Activated CD4-positive, CD25-positive, alpha-beta regulatory T cell (primary cell): Measurements from ENCODE around the gene DPP4.

Experiments
- DNase-seq, 4 experiments: peaks; one replicate each; lab custom pipeline; 2025; lab: John Stamatoyannopoulos, UW

DPP4 gene

GRCh38 chr2:162073888-162074631, at the start of gene DPP4:
Gene DPP4 (minus strand): TSS chr2:162074215. CDS start chr2:162073981, 234 bp downstream.
- DNase-seq, result peak in 3 of 4 experiments; percentile 18 to 43 (median 26)

GRCh38 chr2:162118166-162119031, 44.4 kb upstream of the DPP4 start:
- no peak for DNase-seq

- no peak for DNase-seq
Measured at GRCh38 chr2:162116352-162116751, 42.3 kb upstream of the DPP4 start.

GRCh38 chr2:162115076-162115475, 41.1 kb upstream of the DPP4 start:
- DNase-seq, result no peak

GRCh38 chr2:162114271-162114670, 40.3 kb upstream of the DPP4 start:
- DNase-seq, result no peak

- DNase-seq, result no peak
Measured at GRCh38 chr2:162113776-162114168, 39.8 kb upstream of the DPP4 start.

- DNase-seq, result no peak
Measured at GRCh38 chr2:162113088-162113775, 39.2 kb upstream of the DPP4 start.

GRCh38 chr2:162111958-162112850, 38.2 kb upstream of the DPP4 start:
- no peak for DNase-seq

GRCh38 chr2:162107361-162107901, 33.4 kb upstream of the DPP4 start:
- no peak for DNase-seq

GRCh38 chr2:162106746-162107145, 32.7 kb upstream of the DPP4 start:
- DNase-seq, result no peak

- no peak for DNase-seq
Measured at GRCh38 chr2:162106146-162106551, 32.1 kb upstream of the DPP4 start.

GRCh38 chr2:162103443-162104009, 29.5 kb upstream of the DPP4 start:
- no peak for DNase-seq

GRCh38 chr2:162100579-162100978, 26.6 kb upstream of the DPP4 start:
- DNase-seq, result no peak

GRCh38 chr2:162099836-162100235, 25.8 kb upstream of the DPP4 start:
- no peak for DNase-seq

- no peak for DNase-seq
Measured at GRCh38 chr2:162092658-162093556, 18.9 kb upstream of the DPP4 start.

GRCh38 chr2:162092008-162092390, 18.0 kb upstream of the DPP4 start:
- no peak for DNase-seq

GRCh38 chr2:162091325-162092007, 17.5 kb upstream of the DPP4 start:
- DNase-seq, result no peak

- no peak for DNase-seq
Measured at GRCh38 chr2:162090109-162090508, 16.1 kb upstream of the DPP4 start.

- no peak for DNase-seq
Measured at GRCh38 chr2:162086904-162087303, 12.9 kb upstream of the DPP4 start.
